ENCODE data around the gene PRKCH.

- no peak for TF ChIP-seq CTCF (IDR thresholded peaks at IDR 0.05; ENCODE audit: extremely low read depth in 1 of 2, insufficient read depth in 1 of 2, low read depth in 1 of 2, low read length in 2 of 2)
- no peak for TF ChIP-seq JUN (IDR thresholded peaks at IDR 0.05; ENCODE audit: borderline replicate concordance, insufficient read depth, insufficient read length, low read depth)
These were observed 137.8 kb downstream of the PRKCH start for GRCh38 chr14:61459229-61459628.
